Measurements from ENCODE around the gene KRTAP12-4. TPM values are rescaled to one million over a fixed set of nuclear protein-coding genes. Genes with fewer than 3 reads are reported as not detected.
A peak's percentile ranks its signal among the peaks of the same experiment; 100 is the strongest.

Gene KRTAP12-4
- total RNA-seq: not detected

DNA sequence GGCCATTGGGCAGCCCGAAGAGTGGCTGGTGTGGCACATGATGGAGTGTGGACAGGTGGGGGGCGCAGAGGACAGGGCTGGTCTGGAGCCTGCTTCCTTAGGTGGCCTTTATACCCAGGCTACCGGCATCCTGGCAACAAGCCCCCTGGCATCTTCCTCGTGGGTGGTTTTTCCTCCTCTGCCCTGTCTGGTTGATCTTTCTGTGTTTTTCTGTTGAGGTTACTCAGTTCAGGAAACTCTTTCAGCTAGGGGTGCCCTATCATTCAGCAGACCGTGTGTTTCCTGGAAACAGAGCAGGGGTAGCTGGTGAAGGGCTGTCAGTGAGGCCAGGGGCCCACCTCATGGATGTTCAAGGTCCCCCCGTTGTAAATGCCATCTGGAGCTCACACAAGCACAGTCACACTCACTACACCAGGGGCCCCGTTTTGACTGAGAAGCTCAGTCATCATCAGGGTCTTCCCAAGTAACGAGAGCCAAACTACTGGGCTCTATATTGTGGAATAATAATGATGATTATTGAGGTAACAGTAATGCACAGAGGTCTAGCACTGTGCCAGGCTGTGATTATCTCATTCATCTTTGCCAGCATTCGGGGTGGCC lies at the start of gene KRTAP12-4:
Gene KRTAP12-4, minus strand, starts transcription at position 84 of the 600 bp plus-strand sequence. Its CDS starts 45 bp downstream, at position 39.
- H3K27ac ChIP-seq: no peak within 1 kb of the TSS
- H3K36me3 ChIP-seq: no peaks in the 10 kb centered on the region
- intact Hi-C loops (cut with DNase I; ENCODE audit: low total_unique reads): no loop called here
- H3K27me3 ChIP-seq: no peaks in the 10 kb centered on the region
- TF ChIP-seq, protein P1, sequence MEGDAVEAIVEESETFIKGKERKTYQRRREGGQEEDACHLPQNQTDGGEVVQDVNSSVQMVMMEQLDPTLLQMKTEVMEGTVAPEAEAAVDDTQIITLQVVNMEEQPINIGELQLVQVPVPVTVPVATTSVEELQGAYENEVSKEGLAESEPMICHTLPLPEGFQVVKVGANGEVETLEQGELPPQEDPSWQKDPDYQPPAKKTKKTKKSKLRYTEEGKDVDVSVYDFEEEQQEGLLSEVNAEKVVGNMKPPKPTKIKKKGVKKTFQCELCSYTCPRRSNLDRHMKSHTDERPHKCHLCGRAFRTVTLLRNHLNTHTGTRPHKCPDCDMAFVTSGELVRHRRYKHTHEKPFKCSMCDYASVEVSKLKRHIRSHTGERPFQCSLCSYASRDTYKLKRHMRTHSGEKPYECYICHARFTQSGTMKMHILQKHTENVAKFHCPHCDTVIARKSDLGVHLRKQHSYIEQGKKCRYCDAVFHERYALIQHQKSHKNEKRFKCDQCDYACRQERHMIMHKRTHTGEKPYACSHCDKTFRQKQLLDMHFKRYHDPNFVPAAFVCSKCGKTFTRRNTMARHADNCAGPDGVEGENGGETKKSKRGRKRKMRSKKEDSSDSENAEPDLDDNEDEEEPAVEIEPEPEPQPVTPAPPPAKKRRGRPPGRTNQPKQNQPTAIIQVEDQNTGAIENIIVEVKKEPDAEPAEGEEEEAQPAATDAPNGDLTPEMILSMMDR (IDR thresholded peaks at IDR 0.05): no peak
- no peak for TF ChIP-seq POLR2A (IDR thresholded peaks at IDR 0.05)
- H3K4me3 ChIP-seq: no peak within 1 kb of the TSS
- no peaks in the 10 kb centered on the region for H3K9me3 ChIP-seq
- no peak for DNase-seq
- no peaks in the 10 kb centered on the region for H3K4me1 ChIP-seq

GRCh38 chr21:44703731-44704635 lies 49.5 kb upstream of the KRTAP12-4 start:
- Histone ChIP-seq H3K4me3 (no peak overlapping the region), H3K36me3 (no peaks in the 10 kb centered on the region), H3K9me3 (no peaks in the 10 kb centered on the region), H3K4me1 (no peaks in the 10 kb centered on the region), H3K27me3 (peaks cover 0 to 28% of the 10 kb centered on the region in 2 donors), H3K27ac (no peak overlapping the region)
- no peak for TF ChIP-seq POLR2A (IDR thresholded peaks at IDR 0.05)
- TF ChIP-seq, protein P1 (IDR thresholded peaks at IDR 0.05): no peak
- intact Hi-C loops (cut with DNase I; ENCODE audit: low total_unique reads): no loop called here
- DNase-seq: peak in 1 of 2 donors; percentile 7

DNA sequence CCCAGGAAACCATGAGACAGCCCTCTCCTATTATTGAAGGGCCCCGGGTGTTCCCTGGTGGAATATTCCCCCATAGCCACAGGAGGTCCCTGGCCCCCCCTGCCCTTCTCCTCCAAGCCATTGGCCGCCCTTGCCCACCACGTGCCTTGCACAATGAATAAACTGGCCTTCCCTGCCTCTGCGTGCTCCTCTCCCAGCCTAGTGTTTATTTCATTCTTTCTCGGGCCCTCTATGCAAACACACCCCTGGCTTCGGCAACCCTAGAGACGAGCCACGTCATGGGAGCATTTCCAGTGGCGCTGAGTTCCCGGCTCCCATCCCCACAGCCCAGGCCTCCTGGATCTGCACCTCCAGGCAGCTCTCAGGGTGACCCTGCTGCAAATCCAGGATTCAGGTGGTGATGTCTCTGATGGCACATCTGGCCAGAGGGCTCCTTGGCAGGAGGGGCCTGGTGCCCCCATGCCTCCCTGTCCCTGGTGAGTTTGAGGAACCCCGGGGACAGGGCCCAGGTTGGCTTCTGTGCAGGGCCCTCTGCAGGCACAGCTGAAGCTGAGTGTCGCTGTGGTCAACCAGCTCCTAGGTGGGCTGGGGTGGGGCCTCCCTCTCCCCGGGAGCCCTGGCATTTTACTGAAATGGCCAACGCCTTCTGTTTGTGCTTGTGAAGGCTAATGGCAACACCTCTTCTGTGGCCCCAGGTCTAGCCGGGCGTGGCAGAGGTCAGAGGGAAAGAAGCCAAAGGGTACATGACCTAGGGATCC lies 48.7 kb upstream of the KRTAP12-4 start:
- Histone ChIP-seq H3K27ac (no peak overlapping the region), H3K27me3 (peaks cover 0 to 23% of the 10 kb centered on the region in 2 donors), H3K9me3 (no peaks in the 10 kb centered on the region), H3K36me3 (no peaks in the 10 kb centered on the region), H3K4me1 (no peaks in the 10 kb centered on the region), H3K4me3 (no peak overlapping the region)
- DNase-seq: peak in 1 of 2 donors; percentile 3
- intact Hi-C loops (cut with DNase I; ENCODE audit: low total_unique reads): no loop called here
- no peak for TF ChIP-seq POLR2A (IDR thresholded peaks at IDR 0.05)
- TF ChIP-seq, protein P1 (IDR thresholded peaks at IDR 0.05): no peak

GRCh38 chr21:44702111-44702972 lies 47.9 kb upstream of the KRTAP12-4 start:
- H3K4me1 ChIP-seq: no peaks in the 10 kb centered on the region
- TF ChIP-seq POLR2A (IDR thresholded peaks at IDR 0.05): no peak
- TF ChIP-seq, protein P1 (IDR thresholded peaks at IDR 0.05): no peak
- no peaks in the 10 kb centered on the region for H3K36me3 ChIP-seq
- intact Hi-C loops (cut with DNase I; ENCODE audit: low total_unique reads): no loop called here
- H3K27ac ChIP-seq: no peak overlapping the region
- H3K9me3 ChIP-seq: no peaks in the 10 kb centered on the region
- no peak overlapping the region for H3K4me3 ChIP-seq
- peaks cover 0 to 19% of the 10 kb centered on the region in 2 donors for H3K27me3 ChIP-seq
- DNase-seq: peak in 1 of 2 donors; percentile 10

Measured in uterus (tissue), 4 donors.